Measurements from ENCODE around the gene SGMS1.
A peak's percentile ranks its signal among the peaks of the same experiment; 100 is the strongest.

SGMS1 gene

GRCh38 chr10:50312464-50313437 lies 311.0 kb downstream of the SGMS1 start:
- no peaks in the 10 kb centered on the region for H3K27me3 ChIP-seq (ENCODE audit: low read depth, low read length)
- H3K36me3 ChIP-seq (replicated peaks; ENCODE audit: low read depth, low read length): no peaks in the 10 kb centered on the region
- H4K20me1 ChIP-seq (ENCODE audit: insufficient read depth, low read length): no peaks in the 10 kb centered on the region; the same call in 1 of the 2 replicates
- no peak for TF ChIP-seq EZH2phosphoT487 (IDR thresholded peaks at IDR 0.05; ENCODE audit: low read depth)
- TF ChIP-seq, protein P1, sequence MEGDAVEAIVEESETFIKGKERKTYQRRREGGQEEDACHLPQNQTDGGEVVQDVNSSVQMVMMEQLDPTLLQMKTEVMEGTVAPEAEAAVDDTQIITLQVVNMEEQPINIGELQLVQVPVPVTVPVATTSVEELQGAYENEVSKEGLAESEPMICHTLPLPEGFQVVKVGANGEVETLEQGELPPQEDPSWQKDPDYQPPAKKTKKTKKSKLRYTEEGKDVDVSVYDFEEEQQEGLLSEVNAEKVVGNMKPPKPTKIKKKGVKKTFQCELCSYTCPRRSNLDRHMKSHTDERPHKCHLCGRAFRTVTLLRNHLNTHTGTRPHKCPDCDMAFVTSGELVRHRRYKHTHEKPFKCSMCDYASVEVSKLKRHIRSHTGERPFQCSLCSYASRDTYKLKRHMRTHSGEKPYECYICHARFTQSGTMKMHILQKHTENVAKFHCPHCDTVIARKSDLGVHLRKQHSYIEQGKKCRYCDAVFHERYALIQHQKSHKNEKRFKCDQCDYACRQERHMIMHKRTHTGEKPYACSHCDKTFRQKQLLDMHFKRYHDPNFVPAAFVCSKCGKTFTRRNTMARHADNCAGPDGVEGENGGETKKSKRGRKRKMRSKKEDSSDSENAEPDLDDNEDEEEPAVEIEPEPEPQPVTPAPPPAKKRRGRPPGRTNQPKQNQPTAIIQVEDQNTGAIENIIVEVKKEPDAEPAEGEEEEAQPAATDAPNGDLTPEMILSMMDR (IDR thresholded peaks at IDR 0.05; ENCODE audit: low read depth, low read length): no peak
- H3K4me2 ChIP-seq (ENCODE audit: low read length): no peak overlapping the region
- H3K9me3 ChIP-seq (ENCODE audit: insufficient read depth, low read length): no peaks in the 10 kb centered on the region
- H3K4me3 ChIP-seq (ENCODE audit: low read length): no peak overlapping the region
- no peak overlapping the region for H3K27ac ChIP-seq (ENCODE audit: low read length)
- no peaks in the 10 kb centered on the region for H3K4me1 ChIP-seq (ENCODE audit: low read length)
- no peaks in the 10 kb centered on the region for H3K79me2 ChIP-seq (ENCODE audit: low read length)
- H3K9ac ChIP-seq (ENCODE audit: low read length): no peak overlapping the region
- no peak overlapping the region for H2AFZ ChIP-seq (ENCODE audit: low read depth, low read length)

- Histone ChIP-seq H2AFZ (ENCODE audit: low read depth, low read length) (no peak overlapping the region), H3K79me2 (ENCODE audit: low read length) (no peaks in the 10 kb centered on the region), H3K27ac (ENCODE audit: low read length) (no peak overlapping the region), H4K20me1 (ENCODE audit: insufficient read depth, low read length) (no peaks in the 10 kb centered on the region), H3K9me3 (ENCODE audit: insufficient read depth, low read length) (no peaks in the 10 kb centered on the region), H3K4me3 (ENCODE audit: low read length) (no peak overlapping the region), H3K27me3 (ENCODE audit: low read depth, low read length) (no peaks in the 10 kb centered on the region), H3K4me1 (ENCODE audit: low read length) (no peaks in the 10 kb centered on the region), H3K9ac (ENCODE audit: low read length) (no peak overlapping the region), H3K36me3 (replicated peaks; ENCODE audit: low read depth, low read length) (no peaks in the 10 kb centered on the region), H3K4me2 (ENCODE audit: low read length) (no peak overlapping the region)
- TF ChIP-seq EZH2phosphoT487 (IDR thresholded peaks at IDR 0.05; ENCODE audit: low read depth): no peak
- TF ChIP-seq, protein P1 (IDR thresholded peaks at IDR 0.05; ENCODE audit: low read depth, low read length): peak; percentile 51
Measured at GRCh38 chr10:50310560-50311174, 313.1 kb downstream of the SGMS1 start.

- TF ChIP-seq EZH2phosphoT487 (IDR thresholded peaks at IDR 0.05; ENCODE audit: low read depth): no peak
- TF ChIP-seq, protein P1 (IDR thresholded peaks at IDR 0.05; ENCODE audit: low read depth, low read length): no peak
- H3K9me3 ChIP-seq (ENCODE audit: insufficient read depth, low read length): no peaks in the 10 kb centered on the region
Measured at GRCh38 chr10:50309342-50309741, 314.4 kb downstream of the SGMS1 start.

DNA sequence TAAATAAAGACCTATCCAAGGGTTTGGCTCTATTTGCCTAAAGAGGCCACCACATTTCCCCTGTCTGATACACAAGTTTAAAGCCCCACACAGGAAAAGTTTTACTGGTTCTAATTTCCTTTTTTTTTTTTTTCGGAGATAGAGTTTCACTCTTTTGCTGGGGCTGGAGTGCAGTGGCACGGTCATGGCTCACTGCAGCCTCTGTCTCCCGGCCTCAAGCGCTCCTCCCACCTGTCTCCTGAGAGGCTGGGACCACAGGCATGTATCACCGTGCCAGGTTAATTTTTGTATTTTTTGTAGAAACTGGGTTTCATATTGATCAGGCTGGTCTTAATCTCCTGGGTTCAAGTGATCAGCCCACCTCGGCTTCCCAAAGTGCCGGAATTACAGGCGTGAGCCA lies 319.1 kb downstream of the SGMS1 start:
- Histone ChIP-seq H4K20me1 (ENCODE audit: insufficient read depth, low read length) (no peaks in the 10 kb centered on the region), H3K4me3 (ENCODE audit: low read length) (no peak overlapping the region), H3K27ac (ENCODE audit: low read length) (no peak overlapping the region), H3K9me3 (ENCODE audit: insufficient read depth, low read length) (no peaks in the 10 kb centered on the region), H3K36me3 (replicated peaks; ENCODE audit: low read depth, low read length) (no peaks in the 10 kb centered on the region), H3K9ac (ENCODE audit: low read length) (no peak overlapping the region), H3K4me2 (ENCODE audit: low read length) (no peak overlapping the region), H3K79me2 (ENCODE audit: low read length) (no peaks in the 10 kb centered on the region), H3K27me3 (ENCODE audit: low read depth, low read length) (no peaks in the 10 kb centered on the region), H3K4me1 (ENCODE audit: low read length) (no peaks in the 10 kb centered on the region), H2AFZ (ENCODE audit: low read depth, low read length) (no peak overlapping the region)
- no peak for TF ChIP-seq EZH2phosphoT487 (IDR thresholded peaks at IDR 0.05; ENCODE audit: low read depth)
- TF ChIP-seq, protein P1 (IDR thresholded peaks at IDR 0.05; ENCODE audit: low read depth, low read length): no peak

More at GRCh38 chr10:50309342-50309741, 314.4 kb downstream of the SGMS1 start:
- no peaks in the 10 kb centered on the region for H3K36me3 ChIP-seq (replicated peaks; ENCODE audit: low read depth, low read length)
- no peaks in the 10 kb centered on the region for H3K4me1 ChIP-seq (ENCODE audit: low read length)
- no peak overlapping the region for H3K9ac ChIP-seq (ENCODE audit: low read length)
- no peaks in the 10 kb centered on the region for H3K79me2 ChIP-seq (ENCODE audit: low read length)
- no peak overlapping the region for H3K27ac ChIP-seq (ENCODE audit: low read length)
- no peak overlapping the region for H3K4me2 ChIP-seq (ENCODE audit: low read length)
- no peaks in the 10 kb centered on the region for H4K20me1 ChIP-seq (ENCODE audit: insufficient read depth, low read length)
- no peaks in the 10 kb centered on the region for H3K27me3 ChIP-seq (ENCODE audit: low read depth, low read length)
- H3K4me3 ChIP-seq (ENCODE audit: low read length): no peak overlapping the region
- H2AFZ ChIP-seq (ENCODE audit: low read depth, low read length): no peak overlapping the region
